Measurements from ENCODE around the gene GET4. TPM values are rescaled to one million over a fixed set of nuclear protein-coding genes. Genes with fewer than 3 reads are reported as not detected.
"Not testable (repeated sequence)": the region's sequence is repeated elsewhere in the genome, so short reads cannot be mapped to it uniquely, and the experiment has no call there.

GET4 gene
- polyA plus RNA-seq, 1 donor = 76.0 TPM

DNA sequence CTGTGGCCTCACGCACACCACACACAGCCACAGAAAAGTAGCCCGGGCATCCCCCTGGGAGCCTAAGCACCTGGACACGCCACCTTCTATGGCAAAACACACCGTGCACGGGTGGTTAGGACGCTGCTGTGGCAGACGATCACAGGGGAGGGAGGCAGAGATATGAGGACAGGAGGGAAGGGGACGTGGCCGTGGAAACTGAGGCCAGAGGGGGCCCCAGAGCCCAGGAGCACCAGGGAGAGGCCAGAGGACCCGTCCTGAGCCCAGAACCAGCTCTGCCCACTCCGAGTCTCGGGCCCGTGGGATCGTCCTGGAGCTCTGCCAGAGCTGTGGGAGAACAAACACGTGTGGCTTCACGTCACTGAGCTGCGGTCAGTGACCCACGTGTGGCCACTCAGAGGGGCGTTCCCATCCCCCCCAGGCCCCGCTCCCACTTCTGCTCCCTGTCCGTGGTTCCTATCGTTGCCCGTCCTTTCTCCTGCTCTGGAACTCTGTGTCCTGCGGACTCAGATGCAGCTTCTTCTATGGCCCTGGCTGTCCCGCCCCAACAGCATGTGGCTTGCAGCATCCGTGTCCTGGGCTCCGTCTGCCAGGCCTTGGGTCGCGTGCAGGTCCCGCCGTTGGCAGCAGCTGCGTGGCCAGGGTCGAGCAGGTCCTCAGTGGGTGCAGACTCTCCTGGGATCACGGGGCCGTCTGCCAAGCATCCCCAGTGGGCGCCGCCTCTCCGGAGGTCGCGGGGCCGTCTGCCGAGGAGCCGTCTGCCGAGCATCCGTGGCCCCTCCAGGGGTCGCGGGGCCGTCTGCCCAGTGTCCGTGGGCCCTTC, 31.0 kb downstream of the GET4 start:
- WGBS (ENCODE audit: insufficient coverage, low lambda C conversion rate) = no CpG with 5 or more reads among the region's 49 CpGs
- Histone ChIP-seq H3K4me1 (ENCODE audit: control insufficient read depth, insufficient read depth, low read length) (peaks cover 4% of the 10 kb centered on the region), H3K4me3 (ENCODE audit: low read length) (no peak overlapping the region), H3K36me3 (ENCODE audit: control insufficient read depth, insufficient read depth, low read length) (peaks cover 36% of the 10 kb centered on the region), H3K27me3 (ENCODE audit: control insufficient read depth, insufficient read depth, low read length) (peaks cover 4% of the 10 kb centered on the region), H3K9me3 (ENCODE audit: control insufficient read depth, low read depth, low read length) (peaks cover 19% of the 10 kb centered on the region), H3K27ac (ENCODE audit: low read length) (no peak overlapping the region)
- no peak for DNase-seq

DNA sequence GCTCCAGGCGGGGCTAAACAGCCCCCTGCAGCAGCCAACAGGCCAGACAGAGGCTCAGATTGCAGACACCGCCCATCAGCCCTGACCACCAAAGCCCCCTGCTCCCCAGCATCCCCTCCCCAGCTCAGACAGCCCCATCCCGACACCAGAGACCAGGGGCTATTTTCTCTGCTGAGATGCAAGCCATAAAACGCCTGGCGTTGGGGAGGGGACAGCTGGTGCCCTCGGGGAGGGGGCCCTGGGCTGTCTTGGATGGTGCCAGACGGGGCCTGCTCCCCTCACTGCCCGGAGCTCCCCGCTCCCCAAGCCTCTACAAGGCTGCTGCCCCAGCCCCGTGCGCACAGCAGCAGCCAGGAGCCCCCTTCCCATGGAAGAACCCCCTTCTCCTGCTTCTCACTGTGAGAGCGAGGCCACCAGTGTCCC, 31.8 kb downstream of the GET4 start:
- peaks cover 4% of the 10 kb centered on the region for H3K4me1 ChIP-seq (ENCODE audit: control insufficient read depth, insufficient read depth, low read length)
- no CpG with 5 or more reads among the region's 12 CpGs for WGBS (ENCODE audit: insufficient coverage, low lambda C conversion rate)
- H3K27me3 ChIP-seq (ENCODE audit: control insufficient read depth, insufficient read depth, low read length) = peaks cover 4% of the 10 kb centered on the region
- H3K4me3 ChIP-seq (ENCODE audit: low read length) = no peak overlapping the region
- H3K36me3 ChIP-seq (ENCODE audit: control insufficient read depth, insufficient read depth, low read length) = peaks cover 29% of the 10 kb centered on the region
- no peak for DNase-seq
- no peak overlapping the region for H3K27ac ChIP-seq (ENCODE audit: low read length)
- peaks cover 19% of the 10 kb centered on the region for H3K9me3 ChIP-seq (ENCODE audit: control insufficient read depth, low read depth, low read length)

DNA sequence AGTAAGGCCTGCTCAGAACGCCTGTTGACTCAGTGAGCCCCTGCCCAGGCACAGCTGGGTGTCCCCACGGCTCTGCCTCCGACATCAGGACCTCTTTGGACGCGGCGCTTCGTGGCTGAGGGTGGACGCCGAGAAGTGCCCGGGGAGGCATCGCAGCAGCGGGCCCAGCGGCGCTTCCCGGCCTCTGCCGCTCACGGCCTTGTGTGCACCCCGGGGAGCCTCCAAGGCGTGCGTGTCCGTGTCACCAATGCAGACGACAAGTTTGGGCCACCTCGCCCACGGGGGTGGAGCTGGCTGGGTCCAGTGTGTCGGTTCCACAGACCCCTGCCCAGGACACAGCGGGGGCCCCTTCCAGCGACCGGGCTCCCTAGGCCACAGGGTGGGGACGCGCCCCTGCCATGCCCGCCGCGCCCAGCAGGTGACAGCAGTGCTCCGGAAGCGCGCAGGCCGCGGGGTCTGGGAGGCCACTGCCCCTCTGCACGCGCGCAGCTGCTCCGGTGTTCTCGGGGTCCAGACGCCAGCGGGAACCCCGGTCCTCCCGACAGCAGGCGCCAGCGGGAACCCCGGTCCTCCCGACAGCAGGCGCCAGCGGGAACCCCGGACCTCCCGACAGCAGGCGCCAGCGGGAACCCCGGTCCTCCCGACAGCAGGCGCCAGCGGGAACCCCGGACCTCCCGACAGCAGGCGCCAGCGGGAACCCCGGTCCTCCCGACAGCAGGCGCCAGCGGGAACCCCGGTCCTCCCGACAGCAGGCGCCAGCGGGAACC, 32.4 kb downstream of the GET4 start:
- H3K27me3 ChIP-seq (ENCODE audit: control insufficient read depth, insufficient read depth, low read length); H3K27ac ChIP-seq (ENCODE audit: low read length); H3K4me1 ChIP-seq (ENCODE audit: control insufficient read depth, insufficient read depth, low read length); H3K4me3 ChIP-seq (ENCODE audit: low read length): not testable (repeated sequence)
- no CpG with 5 or more reads among the region's 73 CpGs for WGBS (ENCODE audit: insufficient coverage, low lambda C conversion rate)
- Histone ChIP-seq H3K9me3 (ENCODE audit: control insufficient read depth, low read depth, low read length) (peaks cover 16% of the 10 kb centered on the region), H3K36me3 (ENCODE audit: control insufficient read depth, insufficient read depth, low read length) (peaks cover 25% of the 10 kb centered on the region)
- peak; percentile 38 to 76 for DNase-seq

DNA sequence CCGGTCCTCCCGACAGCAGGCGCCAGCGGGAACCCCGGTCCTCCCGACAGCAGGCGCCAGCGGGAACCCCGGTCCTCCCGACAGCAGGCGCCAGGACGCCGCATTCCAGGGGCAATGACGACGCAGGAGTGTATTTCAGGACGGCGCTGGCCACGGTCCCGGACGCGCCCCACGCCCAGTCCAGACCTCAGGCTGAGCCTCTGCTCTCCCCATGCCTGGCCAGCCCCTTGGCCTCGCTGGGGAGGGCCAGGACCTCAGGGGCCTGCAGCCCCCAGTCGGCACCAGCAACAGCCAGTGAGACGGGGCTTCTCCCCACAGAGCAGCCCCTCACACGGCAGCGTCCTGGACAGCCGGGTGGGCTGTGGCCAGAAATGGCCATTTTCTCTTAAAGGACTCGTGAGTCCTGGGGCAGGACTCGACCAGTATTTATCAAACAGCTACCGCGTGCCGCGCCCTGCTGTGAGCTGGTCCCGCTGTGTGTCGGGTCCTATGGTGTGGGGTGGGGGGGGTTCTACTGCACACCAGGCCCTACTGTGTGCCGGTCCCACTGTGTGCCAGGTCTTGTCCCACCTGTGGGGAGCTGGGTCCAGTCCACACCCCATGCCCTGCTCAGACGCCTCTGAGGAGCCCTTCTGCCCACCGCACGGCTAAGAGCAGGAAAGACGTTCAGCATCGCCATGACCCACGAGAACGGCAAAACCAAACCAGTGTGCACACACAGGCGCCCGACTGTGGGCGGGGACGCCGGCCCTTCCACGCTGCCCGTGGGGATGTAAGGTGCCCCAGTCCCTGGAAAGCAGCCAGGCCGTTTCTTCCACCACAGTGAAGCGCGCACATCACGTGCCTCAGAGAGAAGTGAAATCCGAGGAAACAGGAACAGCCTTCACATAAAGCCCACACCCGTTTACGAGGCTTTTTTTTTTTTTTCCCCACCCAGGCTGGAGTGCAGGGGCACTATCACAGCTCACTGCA, 33.3 kb downstream of the GET4 start:
- Histone ChIP-seq H3K36me3 (ENCODE audit: control insufficient read depth, insufficient read depth, low read length) (peaks cover 17% of the 10 kb centered on the region), H3K9me3 (ENCODE audit: control insufficient read depth, low read depth, low read length) (peaks cover 13% of the 10 kb centered on the region), H3K4me1 (ENCODE audit: control insufficient read depth, insufficient read depth, low read length) (peaks cover 16% of the 10 kb centered on the region), H3K27me3 (ENCODE audit: control insufficient read depth, insufficient read depth, low read length) (peaks cover 1% of the 10 kb centered on the region), H3K27ac (ENCODE audit: low read length) (no peak overlapping the region), H3K4me3 (ENCODE audit: low read length) (no peak overlapping the region)
- peak in 1 of 2 donors; percentile 51 for DNase-seq
- no CpG with 5 or more reads among the region's 58 CpGs for WGBS (ENCODE audit: insufficient coverage, low lambda C conversion rate)

DNA sequence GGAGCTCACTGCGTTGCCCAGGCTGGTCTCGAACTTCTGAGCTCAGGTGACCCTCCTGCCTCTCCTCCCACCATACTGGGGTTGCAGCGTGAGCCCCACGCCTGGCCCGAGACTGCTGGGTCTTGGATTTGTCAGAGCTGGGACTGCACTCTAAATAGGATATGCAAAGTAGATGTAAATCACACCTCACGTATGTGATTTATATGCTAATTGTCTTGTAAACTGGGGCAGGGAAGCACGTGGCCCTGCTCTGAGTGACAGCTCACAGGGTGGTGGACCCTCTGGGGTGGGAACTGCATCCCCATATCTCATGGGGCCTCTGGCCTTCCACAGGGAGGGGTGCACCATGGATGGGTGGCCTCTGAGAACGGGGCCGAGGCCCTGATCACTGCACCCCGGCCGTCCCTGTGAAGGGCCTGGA, 34.1 kb downstream of the GET4 start:
- Histone ChIP-seq H3K36me3 (ENCODE audit: control insufficient read depth, insufficient read depth, low read length) (peaks cover 16% of the 10 kb centered on the region), H3K4me3 (ENCODE audit: low read length) (no peak overlapping the region), H3K27me3 (ENCODE audit: control insufficient read depth, insufficient read depth, low read length) (no peaks in the 10 kb centered on the region), H3K4me1 (ENCODE audit: control insufficient read depth, insufficient read depth, low read length) (peaks cover 24% of the 10 kb centered on the region), H3K9me3 (ENCODE audit: control insufficient read depth, low read depth, low read length) (peaks cover 9% of the 10 kb centered on the region), H3K27ac (ENCODE audit: low read length) (no peak overlapping the region)
- DNase-seq = no peak
- no CpG with 5 or more reads among the region's 11 CpGs for WGBS (ENCODE audit: insufficient coverage, low lambda C conversion rate)

DNA sequence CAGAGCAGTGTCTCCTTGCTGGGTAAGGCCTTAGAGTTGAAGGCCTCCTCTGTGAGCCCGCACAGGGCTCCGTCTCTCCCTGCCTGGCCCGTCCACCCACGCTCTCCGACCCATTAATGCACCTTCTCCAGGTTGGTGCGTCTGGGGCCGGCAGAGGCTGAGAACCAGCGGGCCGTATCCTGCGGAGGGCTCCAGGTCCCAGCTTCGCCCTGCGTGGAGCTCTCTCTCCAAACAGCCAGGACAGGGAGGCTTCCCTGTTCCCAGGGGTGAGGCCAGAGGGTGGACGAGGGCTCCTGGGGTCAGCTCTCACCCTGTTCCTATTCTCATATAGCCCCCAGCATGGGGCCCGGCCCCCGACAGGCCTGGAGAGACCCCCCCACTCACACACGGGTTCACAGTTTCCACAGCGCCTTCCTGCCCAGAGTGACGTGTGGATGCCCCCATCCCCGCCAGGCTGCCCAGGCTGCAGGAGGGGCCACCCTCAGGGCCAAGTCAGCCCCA, 34.6 kb downstream of the GET4 start:
- Histone ChIP-seq H3K27ac (ENCODE audit: low read length) (no peak overlapping the region), H3K4me3 (ENCODE audit: low read length) (no peak overlapping the region), H3K9me3 (ENCODE audit: control insufficient read depth, low read depth, low read length) (peaks cover 9% of the 10 kb centered on the region), H3K36me3 (ENCODE audit: control insufficient read depth, insufficient read depth, low read length) (peaks cover 16% of the 10 kb centered on the region), H3K4me1 (ENCODE audit: control insufficient read depth, insufficient read depth, low read length) (peaks cover 25% of the 10 kb centered on the region), H3K27me3 (ENCODE audit: control insufficient read depth, insufficient read depth, low read length) (no peaks in the 10 kb centered on the region)
- no peak for DNase-seq
- no CpG with 5 or more reads among the region's 19 CpGs for WGBS (ENCODE audit: insufficient coverage, low lambda C conversion rate)

DNA sequence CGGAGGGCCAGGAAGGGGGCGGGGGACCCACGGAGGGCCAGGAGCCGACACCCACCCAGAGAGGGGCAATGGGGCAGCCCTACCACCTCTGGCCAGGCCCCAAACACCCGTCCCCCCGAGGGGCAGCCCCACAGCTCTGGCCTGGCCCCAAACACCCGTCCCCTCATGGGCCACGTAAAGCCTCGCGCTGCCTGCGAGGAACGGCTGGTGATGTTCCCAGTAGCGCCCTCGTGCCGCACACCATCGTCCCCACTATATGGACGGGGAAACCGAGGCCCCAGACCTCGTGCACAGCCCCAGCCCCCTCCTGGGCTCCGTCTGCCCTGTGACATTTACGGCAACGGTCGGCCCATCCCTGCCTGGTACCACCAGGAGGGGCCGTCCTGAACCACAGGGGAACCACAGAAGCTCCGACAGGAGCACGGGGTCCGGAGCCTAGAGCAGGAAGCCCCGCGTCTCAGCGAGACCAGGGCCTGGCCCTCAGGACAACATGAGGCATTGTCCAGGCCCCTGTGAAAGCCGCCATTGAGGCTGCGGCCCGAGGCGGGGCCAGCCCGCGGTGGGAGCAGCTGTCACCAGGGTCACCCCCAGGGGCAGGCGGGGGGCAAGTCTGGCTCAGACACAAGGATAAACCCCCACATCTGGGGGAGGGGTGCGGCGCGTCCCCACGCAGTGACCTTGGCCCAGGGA, 35.6 kb downstream of the GET4 start:
- DNase-seq = no peak
- Histone ChIP-seq H3K36me3 (ENCODE audit: control insufficient read depth, insufficient read depth, low read length) (peaks cover 13% of the 10 kb centered on the region), H3K27me3 (ENCODE audit: control insufficient read depth, insufficient read depth, low read length) (no peaks in the 10 kb centered on the region), H3K4me1 (ENCODE audit: control insufficient read depth, insufficient read depth, low read length) (peaks cover 25% of the 10 kb centered on the region), H3K27ac (ENCODE audit: low read length) (no peak overlapping the region), H3K9me3 (ENCODE audit: control insufficient read depth, low read depth, low read length) (peaks cover 9% of the 10 kb centered on the region), H3K4me3 (ENCODE audit: low read length) (no peak overlapping the region)
- no CpG with 5 or more reads among the region's 41 CpGs for WGBS (ENCODE audit: insufficient coverage, low lambda C conversion rate)

DNA sequence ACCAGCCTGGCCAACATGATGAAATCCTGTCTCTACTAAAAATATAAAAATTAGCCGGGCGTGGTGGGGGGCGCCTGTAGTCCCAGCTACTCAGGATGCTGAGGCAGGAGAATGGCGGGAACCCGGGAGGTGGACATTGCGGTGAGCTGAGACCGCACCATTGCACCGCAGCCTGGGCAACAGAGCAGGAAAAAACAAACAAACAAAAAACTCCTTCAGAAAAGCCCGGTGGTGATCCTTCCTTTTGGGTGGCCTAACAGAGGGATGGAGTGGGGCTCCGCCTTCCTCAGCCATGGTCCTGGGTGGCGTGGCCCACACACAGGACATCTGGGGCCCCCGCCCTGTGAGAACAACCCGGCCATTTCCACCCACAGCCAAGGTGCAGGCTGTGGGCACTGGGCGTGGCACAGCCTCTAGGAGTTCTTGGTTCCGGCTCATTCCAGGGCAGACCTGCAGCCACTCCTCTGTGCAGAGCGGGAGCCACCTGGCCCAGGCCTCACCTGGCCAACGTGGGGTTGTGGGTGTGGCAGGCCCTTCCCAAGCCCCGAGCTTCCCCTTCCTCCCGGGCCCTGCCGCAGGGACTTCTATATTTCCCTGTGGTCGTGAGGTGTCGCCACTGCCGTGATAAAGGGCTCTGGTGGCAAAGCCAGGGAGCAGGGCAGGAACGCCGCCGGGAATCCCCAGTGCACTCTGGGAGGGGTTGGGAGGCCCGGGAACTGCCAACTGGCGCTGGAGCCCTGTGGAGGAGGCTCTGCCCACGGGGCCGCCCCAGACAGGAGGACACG, 37.6 kb downstream of the GET4 start:
- H3K36me3 ChIP-seq (ENCODE audit: control insufficient read depth, insufficient read depth, low read length) = peaks cover 8% of the 10 kb centered on the region
- H3K4me3 ChIP-seq (ENCODE audit: low read length) = no peak overlapping the region
- peaks cover 4% of the 10 kb centered on the region for H3K9me3 ChIP-seq (ENCODE audit: control insufficient read depth, low read depth, low read length)
- peak overlapping the region; percentile 54 for H3K27ac ChIP-seq (ENCODE audit: low read length)
- WGBS (ENCODE audit: insufficient coverage, low lambda C conversion rate) = no CpG with 5 or more reads among the region's 31 CpGs
- peaks cover 25% of the 10 kb centered on the region for H3K4me1 ChIP-seq (ENCODE audit: control insufficient read depth, insufficient read depth, low read length)
- DNase-seq = peak; percentile 83 to 90
- H3K27me3 ChIP-seq (ENCODE audit: control insufficient read depth, insufficient read depth, low read length) = no peaks in the 10 kb centered on the region
